Left lobe of liver (tissue), 2 donors: ENCODE measurements around the gene C10orf53. TPM values are rescaled to one million over a fixed set of nuclear protein-coding genes. Genes with fewer than 3 reads are reported as not detected.
"Not testable (repeated sequence)": the region's sequence is repeated elsewhere in the genome, so short reads cannot be mapped to it uniquely, and the experiment has no call there.

Experiments used
- ATAC-seq: fragments of 200-7000 bp; cut with Tn5 transposase; one replicate; pipeline ENCODE4 v1.9.1; 2020; ENCODE audit warnings: mild to moderate bottlenecking, moderate library complexity
- DNase-seq: peaks from one replicate; pipeline ENCODE4 v3.0.0-alpha.2; 2020; ENCODE audit warnings: low spot score
- total RNA-seq: library from RNA; stranded (reverse); gene quantifications from one replicate; pipeline ENCODE4 v1.2.1, GENCODE V29; 2021
- donor health status: DM: no; HTN: no; CAD: no; lungs with moderate emphysema.
- donor health status: DM: no; HTN: yes; CAD: no.

Gene C10orf53
- total RNA-seq, 1 donor from 2014 or later, result not detected

GRCh38 chr10:49686651-49687050, 7.2 kb downstream of the C10orf53 start:
- DNase-seq (peak; percentile 2), ATAC-seq (no peak)

DNA sequence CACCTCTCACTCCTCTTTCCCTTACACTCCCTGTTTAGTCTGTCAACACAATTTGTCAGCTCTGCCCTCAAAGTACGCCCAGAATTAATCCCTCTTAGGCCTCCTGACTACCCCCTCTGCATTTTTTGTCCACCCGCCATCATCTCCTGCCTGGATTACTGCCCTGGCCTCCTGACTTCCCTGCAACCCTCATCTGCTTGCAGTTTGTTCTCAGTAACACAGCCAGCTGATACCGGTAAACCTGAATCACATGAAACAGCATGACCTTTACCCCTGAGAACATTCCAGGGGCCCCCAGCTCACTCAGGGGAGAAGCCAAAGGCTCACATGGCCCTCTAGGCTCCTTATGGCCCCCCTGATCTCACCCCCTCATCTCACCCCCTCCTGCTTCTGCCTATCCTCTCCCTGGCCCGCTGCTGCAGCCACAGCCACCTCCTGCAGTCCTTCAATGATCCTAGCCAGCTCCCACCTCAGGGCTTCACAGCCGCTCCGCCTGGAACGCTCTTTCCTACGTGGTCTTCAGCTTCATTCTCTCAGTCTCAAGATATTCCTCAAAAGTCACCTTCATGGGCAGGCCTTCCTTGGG, 8.9 kb downstream of the C10orf53 start:
- DNase-seq (peak; percentile 3), ATAC-seq (no peak)

DNA sequence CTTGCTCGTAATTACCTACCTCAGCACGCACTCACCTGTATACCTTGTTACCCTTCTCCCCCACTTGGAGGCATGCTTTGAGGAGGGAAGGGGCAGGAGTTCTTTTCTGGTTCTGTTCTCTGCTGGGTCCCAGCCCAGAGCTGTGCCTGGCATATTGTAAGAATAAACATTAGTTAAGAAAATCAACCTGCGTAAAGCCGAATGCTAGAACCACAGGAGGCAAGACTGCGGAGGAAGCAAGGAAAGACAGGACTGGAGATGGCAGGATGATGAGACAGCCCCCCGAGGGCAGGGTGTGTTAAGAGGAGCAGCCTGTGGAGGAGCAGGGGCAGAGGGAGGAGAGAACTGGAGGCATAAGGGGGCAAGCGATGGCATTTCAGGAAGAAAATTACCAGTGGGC, 9.5 kb downstream of the C10orf53 start:
- ATAC-seq (no peak), DNase-seq (peak; percentile 7)

DNA sequence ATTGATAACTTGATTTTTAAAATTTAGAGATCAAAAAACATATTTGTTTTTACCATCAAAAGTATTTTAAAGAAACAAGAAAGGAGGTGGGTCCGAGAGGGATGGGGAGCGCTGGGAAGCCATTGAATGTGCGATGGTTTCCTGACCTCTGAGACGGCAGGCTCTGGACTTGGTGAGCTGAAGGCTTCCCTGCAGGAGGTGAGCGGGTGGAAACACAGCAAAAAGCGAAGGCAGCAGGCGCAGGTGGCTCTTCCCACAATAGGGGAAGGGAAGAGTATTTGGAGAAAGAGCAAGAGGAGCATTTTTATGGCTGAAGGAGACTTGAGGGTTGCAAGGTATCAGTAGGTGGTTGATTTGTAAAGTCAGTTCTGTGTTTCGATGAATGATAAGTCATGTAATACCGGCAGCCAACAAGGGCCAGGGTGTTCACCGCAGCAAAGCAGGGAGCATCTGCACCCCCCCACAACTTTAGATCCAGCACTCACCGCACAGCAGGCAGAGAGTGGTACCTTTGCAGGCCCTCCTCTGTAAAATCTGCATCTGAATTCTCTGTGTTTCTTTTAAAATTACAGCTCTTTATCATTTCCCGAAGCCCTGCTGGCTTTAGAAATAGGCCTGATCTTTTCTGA, 10.5 kb downstream of the C10orf53 start:
- ATAC-seq, result no peak
- peak; percentile 31 for DNase-seq

DNA sequence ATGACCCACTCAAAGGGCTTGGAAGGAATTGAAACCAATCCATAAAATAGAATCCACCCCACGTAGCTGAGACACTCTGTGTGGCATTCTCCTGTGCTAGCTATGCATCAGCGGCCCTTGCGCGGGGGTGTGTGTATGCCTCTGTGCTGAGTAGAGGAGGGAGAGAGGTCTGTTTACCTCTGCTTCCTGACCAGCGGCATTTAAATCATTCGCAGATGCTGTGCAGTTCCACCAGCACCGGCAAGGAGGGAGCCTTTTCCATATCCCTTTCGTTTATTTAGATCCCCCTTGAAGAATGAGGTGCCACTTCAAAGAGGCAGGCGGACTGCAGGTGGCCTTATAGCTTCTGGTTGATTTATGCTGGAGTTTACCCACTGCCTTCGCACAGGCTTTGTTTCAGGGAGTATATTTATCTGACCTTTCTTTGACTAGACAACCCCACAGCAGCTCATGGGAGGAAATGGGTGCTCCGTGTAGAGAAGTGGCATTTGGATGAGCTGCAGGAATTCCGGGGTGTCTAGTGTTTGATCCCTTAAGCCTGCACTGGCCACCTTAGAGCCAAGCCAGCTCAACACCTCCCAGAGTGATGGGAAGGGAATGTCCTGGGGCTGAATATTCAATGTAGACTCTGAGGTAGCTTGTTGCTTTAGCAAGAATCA, 11.4 kb downstream of the C10orf53 start:
- ATAC-seq (no peak), DNase-seq (peak; percentile 16)

DNA sequence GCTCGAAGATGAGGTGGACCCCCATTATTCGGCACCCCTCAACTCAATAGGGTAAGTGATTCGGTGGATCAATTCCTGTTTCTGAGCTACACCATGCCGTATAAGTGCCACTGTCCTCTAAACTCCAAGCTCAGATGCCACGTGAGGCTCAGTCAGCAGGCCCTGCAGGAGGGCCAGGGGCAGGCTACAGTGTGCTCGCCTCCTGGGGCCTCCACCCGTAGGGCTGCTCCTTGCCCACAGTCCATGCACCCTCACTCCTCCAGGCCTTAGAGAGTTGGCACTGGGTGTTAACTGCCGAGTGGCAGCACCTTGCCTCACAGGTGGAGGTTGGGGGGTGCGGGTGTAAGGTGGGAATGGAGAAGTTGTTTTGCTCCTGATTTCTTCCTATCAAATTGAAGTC, 12.1 kb downstream of the C10orf53 start:
- DNase-seq, result peak; percentile 11

DNA sequence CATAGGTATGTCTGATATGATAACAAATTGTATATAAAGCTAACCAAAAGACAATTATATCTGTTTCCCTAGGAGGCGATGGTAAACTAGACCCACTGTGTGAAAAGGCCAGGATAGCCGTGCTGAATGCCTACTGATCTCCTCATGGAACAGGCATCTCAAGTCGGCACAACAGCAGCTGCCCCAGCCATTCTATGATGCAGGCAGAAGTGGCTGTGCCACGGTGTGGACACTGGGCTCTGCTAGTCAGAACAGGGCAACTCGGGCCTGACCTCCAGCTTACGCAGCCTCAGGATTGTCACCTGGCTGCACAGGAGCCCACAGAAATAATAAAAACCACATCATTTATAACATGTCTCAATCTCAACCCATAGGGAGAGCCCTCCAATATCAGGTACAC, 15.0 kb downstream of the C10orf53 start:
- no peak for DNase-seq
- no peak for ATAC-seq

More for the DNA sequence above, 12.1 kb downstream of the C10orf53 start:
- ATAC-seq, result no peak

DNA sequence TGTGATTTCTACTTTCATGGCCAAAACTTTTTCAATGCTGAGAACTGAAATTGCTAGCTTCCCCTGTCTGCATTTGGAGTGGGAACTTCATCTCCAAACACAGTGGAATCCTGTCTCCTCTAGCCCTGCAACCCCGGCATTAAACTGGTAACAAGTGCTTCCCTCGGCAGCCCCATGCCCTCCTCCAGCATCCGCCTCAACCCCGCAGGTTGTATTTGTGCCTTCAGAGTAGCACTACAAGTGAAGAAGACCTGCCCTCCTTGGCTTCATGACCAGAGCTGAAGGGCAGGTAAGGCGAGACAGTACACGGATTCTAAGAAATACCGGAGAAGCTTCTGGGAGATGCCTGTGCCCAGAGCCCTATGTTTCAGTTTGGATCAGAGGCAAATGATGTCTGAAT, 16.9 kb downstream of the C10orf53 start:
- ATAC-seq (no peak), DNase-seq (no peak)

DNA sequence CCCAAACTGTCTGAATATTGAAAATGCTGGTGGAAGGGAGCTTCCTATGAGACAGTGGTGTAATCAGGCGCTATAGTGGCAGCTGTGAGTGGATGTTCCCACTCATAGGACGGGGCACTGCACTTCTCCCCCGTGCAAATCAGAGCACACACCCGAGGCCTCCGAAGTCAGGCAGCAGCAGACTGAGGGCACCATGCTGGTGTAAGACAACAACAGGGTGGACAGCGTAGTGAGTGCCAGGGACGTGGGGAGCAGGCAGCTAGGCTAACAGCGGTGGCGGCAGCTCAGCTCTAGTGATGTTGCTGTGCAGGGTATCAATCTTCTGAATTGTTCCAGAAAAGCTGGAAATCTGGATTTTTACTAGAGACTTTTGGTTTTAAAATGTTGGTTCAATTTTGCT, 19.2 kb downstream of the C10orf53 start:
- no peak for ATAC-seq
- no peak for DNase-seq

DNA sequence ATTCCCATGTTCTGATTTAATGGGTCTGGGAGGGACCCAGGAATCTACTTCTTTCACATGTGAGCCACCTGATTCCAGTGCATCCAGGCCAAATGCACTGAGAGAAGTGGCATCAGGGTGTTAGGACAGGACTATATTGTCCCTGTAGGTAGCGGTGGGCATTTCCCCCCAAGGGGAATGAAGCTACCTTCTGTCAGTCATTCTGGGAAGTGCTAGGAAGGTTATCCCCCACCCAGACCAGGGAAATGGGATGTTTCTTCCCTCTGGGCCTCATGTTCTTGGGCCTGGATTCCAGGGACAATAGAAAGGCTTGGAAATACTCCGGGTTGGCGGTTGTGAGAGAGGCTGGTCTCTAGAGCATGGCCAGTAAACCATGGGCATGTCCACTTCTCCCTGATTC, 20.8 kb downstream of the C10orf53 start:
- ATAC-seq (no peak), DNase-seq (no peak)

DNA sequence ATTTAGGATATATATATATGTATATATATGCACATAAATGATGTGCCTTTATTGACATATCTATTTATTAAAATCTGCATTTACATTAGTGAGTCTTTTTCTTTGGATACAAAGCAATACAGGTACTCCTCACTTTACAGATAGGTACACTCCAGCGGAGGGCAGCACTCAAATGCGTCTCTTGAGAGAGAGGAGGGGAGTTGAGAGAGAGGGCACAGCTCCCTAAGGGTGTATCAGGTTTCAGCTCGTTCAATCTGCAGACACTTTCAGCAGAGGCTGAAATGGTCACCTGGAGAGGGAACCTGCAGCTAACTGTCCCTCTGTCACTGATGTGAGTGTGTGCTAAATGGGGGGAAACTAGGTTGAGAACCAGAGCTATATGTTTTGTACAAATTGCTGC, 21.5 kb downstream of the C10orf53 start:
- ATAC-seq (no peak), DNase-seq (no peak)

GRCh38 chr10:49707585-49707984, 28.1 kb downstream of the C10orf53 start:
- ATAC-seq (no peak), DNase-seq (no peak)

- DNase-seq (no peak), ATAC-seq (no peak)
Measured at GRCh38 chr10:49709934-49710333, 30.5 kb downstream of the C10orf53 start.

GRCh38 chr10:49710966-49711365, 31.5 kb downstream of the C10orf53 start:
- DNase-seq (no peak), ATAC-seq (no peak)

GRCh38 chr10:49711481-49711880, 32.0 kb downstream of the C10orf53 start:
- no peak for DNase-seq
- ATAC-seq, result no peak

DNA sequence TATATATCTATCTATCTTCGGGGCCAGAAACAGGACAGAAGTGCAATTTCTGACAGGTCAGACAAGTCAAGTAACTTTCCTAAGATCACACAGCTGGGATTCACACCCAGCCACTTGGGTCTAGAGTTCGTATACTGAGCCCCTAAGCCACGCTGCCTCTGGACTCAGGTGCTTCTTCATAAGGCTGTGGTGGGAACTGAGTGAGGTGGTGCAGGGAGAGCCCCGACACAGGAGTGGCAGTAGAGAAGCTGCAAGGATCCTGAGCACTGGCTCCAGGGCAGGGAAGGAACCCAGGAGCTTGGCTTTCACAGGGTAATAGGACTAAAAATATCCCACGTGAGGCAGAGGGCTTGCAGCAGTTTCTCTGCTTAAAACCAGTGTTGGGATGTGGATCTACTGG, 33.8 kb downstream of the C10orf53 start:
- ATAC-seq, result no peak
- no peak for DNase-seq

GRCh38 chr10:49715157-49715556, 35.7 kb downstream of the C10orf53 start:
- ATAC-seq, DNase-seq: not testable (repeated sequence)

DNA sequence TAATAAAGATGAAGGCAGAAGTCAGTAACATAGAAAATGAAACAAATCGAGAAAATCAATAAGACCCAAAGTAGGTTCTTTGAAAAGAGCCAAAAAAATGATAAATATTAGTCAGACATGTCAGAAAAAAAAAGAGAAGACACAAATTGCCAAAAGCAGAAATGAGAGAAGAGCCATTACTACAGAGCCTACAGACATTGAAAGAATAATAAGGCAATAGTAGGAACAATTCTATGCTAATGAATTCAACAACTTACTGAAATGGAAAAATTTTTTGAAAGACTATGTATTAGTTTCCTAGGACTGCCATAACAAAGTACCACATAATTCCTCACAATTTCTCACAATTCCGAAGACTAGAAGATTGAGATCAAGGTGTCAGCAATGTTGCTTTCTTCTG, 47.1 kb downstream of the C10orf53 start:
- DNase-seq (no peak), ATAC-seq (no peak)

DNA sequence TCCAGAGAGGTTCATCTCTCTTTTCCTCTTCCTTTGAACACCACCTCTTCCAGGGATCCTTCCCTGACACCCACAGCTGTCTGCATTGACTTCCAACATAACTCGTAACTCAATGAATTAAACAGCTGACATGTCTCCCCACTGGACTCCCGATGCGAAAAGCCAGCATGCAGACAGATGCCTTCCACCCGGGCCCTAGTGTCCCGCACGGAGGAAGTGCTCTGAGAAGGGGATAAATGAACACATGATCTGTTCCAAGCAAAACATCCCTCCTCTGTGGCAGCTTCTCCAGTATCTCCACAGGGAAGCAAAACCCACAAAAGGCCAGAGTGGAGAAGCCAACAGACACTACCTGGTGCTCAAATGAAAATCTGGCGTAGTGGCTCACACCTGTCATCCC, 54.4 kb downstream of the C10orf53 start:
- DNase-seq (no peak), ATAC-seq (no peak)

DNA sequence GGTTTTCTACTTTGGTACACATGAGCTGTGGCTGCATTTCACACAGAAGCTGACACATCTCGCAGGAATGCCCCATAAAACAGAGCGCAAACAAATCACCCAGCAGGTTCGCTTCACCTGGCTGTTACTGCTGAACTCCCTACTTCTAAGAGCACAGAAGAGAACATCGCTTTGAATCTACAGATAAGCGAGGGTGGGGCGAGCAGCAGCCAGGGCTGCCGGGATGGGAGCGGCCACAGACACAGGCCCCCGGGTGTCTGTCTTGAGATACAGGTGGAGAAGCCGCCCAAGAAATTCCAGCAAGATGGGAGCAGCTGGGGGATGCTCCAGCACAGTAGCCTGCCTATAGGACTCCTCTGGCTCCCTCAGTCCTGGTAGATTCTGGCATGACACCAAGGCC, 55.2 kb downstream of the C10orf53 start:
- ATAC-seq, result peak; percentile 15

GRCh38 chr10:49735161-49735560, 55.7 kb downstream of the C10orf53 start:
- DNase-seq (no peak), ATAC-seq (no peak)

More for the DNA sequence above, 55.2 kb downstream of the C10orf53 start:
- DNase-seq, result no peak

DNA sequence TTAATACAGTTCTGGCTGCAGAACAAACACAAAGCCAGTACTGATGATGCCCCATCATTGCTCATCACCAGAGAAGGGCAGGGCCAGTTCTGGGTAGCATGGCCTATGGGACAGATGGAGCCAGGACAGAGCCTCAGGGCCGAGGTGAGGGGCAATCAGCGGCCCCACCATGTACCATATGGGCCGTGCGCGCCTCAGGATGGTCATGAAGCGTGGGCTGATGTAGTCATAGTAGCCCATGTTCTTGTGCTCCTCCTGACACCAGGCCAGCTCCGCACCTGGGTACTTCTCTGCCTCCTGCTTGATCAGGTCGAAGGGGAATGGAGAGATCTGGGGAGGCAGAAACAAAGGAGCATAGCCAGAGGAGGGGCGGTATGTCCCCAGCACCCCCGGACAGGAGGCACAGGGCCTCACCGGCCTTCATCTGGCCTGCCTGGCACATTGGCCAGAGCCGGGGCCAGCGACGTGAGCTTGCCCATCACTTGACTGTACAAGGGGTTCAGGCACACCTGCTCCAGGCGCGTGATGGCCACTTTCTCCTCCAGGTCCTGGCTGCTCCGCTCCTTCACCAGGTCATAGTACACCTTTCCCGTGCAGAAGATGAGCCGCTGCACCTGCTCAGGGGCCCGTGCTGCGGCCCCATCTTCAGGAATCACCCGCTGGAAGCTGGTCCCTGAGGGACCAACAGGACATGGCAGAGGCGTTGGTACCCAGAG, 56.6 kb downstream of the C10orf53 start:
- ATAC-seq (no peak), DNase-seq (no peak)
